ENCODE results near the gene SLC19A1.

SLC19A1 gene

GRCh38 chr21:45542242-45542666 is at the start of gene SLC19A1:
SLC19A1 (minus strand) TSS chr21:45542440; CDS start chr21:45537959, 4,481 bp downstream.
- peak; percentile 45 for DNase-seq (ENCODE audit: low read depth)
- peak within 1 kb of the TSS; percentile 55 for H3K4me3 ChIP-seq (ENCODE audit: low read length)
- TF ChIP-seq, protein P1, sequence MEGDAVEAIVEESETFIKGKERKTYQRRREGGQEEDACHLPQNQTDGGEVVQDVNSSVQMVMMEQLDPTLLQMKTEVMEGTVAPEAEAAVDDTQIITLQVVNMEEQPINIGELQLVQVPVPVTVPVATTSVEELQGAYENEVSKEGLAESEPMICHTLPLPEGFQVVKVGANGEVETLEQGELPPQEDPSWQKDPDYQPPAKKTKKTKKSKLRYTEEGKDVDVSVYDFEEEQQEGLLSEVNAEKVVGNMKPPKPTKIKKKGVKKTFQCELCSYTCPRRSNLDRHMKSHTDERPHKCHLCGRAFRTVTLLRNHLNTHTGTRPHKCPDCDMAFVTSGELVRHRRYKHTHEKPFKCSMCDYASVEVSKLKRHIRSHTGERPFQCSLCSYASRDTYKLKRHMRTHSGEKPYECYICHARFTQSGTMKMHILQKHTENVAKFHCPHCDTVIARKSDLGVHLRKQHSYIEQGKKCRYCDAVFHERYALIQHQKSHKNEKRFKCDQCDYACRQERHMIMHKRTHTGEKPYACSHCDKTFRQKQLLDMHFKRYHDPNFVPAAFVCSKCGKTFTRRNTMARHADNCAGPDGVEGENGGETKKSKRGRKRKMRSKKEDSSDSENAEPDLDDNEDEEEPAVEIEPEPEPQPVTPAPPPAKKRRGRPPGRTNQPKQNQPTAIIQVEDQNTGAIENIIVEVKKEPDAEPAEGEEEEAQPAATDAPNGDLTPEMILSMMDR (conservative IDR thresholded peaks at IDR 0.05; ENCODE audit: low read length): no peak; the same call in 1 of the 2 replicates

GRCh38 chr21:45591619-45592207 is 49.5 kb upstream of the SLC19A1 start:
- TF ChIP-seq, protein P1 (conservative IDR thresholded peaks at IDR 0.05; ENCODE audit: low read length): no peak
- DNase-seq (ENCODE audit: low read depth): no peak
- no peak overlapping the region for H3K4me3 ChIP-seq (ENCODE audit: low read length)

DNA sequence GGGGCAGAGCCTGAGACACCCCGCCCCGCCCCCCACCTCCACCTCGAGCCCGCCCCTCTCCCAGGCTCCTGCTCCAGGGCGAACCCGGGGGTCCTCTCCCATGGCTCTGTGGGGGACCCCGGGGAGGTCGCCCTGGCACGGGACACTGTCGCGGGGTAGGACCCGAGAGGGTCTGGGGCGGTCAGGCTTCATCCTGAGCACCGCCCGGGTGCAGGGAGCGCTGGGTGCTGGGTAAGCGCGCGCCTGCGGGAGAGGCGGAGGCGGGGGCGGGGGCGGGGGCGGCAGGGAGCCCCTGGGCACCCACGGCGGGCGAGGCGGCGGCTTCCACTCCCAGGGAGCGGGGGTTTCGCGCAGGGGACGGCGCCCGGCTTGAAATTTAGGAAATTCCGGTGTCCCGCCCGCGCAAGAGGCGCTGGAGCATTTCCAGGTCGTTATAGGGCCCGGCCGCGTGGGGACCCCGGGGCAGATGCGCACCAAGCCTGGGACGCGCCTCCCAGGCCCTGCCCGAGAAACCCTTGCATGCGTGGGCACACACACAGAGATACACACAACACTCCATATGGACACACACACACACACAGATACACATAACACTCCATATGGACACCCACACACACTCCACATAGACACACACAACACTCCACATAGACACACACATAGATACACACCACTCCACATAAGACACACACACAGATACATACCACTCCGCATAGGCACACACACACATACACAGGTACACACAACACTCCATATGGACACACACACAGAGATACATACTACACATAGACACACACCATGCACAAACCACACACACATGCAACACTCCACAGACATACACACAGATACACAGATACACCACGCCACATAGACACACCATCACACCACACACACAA is 48.7 kb upstream of the SLC19A1 start:
- no peak overlapping the region for H3K4me3 ChIP-seq (ENCODE audit: low read length)

GRCh38 chr21:45590246-45590725 is 48.0 kb upstream of the SLC19A1 start:
- peak; percentile 42 for DNase-seq (ENCODE audit: low read depth)
- H3K4me3 ChIP-seq (ENCODE audit: low read length): peak overlapping the region; percentile 43
- TF ChIP-seq, protein P1 (conservative IDR thresholded peaks at IDR 0.05; ENCODE audit: low read length): no peak

More for the DNA sequence above, 48.7 kb upstream of the SLC19A1 start:
- no peak for DNase-seq (ENCODE audit: low read depth)
- TF ChIP-seq, protein P1 (conservative IDR thresholded peaks at IDR 0.05; ENCODE audit: low read length): no peak

- TF ChIP-seq, protein P1 (conservative IDR thresholded peaks at IDR 0.05; ENCODE audit: low read length): no peak
- H3K4me3 ChIP-seq (ENCODE audit: low read length): peak overlapping the region; percentile 43
- DNase-seq (ENCODE audit: low read depth): no peak
Observed at GRCh38 chr21:45589686-45590245, 47.5 kb upstream of the SLC19A1 start.

DNA sequence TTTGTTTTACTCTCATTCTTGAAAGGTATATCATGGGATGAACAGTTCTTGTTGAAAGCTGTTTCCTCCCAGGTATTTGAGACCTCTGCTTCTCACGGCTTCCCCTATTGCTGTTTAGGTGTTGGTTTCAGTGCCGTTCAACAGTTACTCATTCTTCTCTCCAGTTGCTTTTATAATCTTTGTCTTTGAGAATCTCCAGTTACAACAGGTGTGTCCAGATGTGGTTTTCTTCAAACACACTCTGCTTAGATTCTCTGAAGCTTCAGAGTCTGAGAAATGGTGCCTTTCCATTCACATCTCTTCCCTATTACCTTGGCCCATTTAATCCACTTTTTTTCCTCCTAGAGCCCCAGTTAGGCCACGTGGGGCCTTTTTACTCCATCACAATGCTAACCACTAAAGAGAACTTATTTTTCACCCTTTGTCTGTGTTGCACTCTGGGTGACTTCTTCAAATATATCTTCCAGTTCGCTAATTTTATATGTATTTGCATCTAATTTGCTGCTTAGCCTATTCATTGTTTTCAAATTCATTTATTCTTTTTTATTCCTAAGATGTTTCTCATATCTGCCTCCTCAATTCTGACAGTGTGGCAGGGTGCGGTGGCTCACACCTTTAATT is 46.7 kb upstream of the SLC19A1 start:
- DNase-seq (ENCODE audit: low read depth): no peak
- no peak overlapping the region for H3K4me3 ChIP-seq (ENCODE audit: low read length)
- TF ChIP-seq, protein P1 (conservative IDR thresholded peaks at IDR 0.05; ENCODE audit: low read length): no peak
